Erythroblast (primary cell): ENCODE measurements around the gene DENND4C.

Experiments used
- GATA1 ChIP-seq: IDR thresholded peaks from 2 replicates; pipeline ENCODE4 v1.6.1; 2011; ENCODE audit warnings: low read depth, mild to moderate bottlenecking, control low read depth, low read length, moderate library complexity
- POLR2A ChIP-seq: IDR thresholded peaks from 2 replicates; pipeline ENCODE4 v1.6.1; 2011; ENCODE audit warnings: mild to moderate bottlenecking, low read length

GRCh38 chr9:19410195-19410503 lies 179.7 kb downstream of the DENND4C start:
- TF ChIP-seq POLR2A: no peak
- no peak for TF ChIP-seq GATA1
